PFSK-1 (cell line): Measurements from ENCODE around the gene ORAI1.

ENCODE experiments used
- POLR2AphosphoS5 ChIP-seq: IDR thresholded peaks from 2 replicates; pipeline ENCODE4 v1.6.1; 2012; ENCODE audit warnings: low read depth, mild to moderate bottlenecking, control low read depth, low read length, moderate library complexity
- SIN3A ChIP-seq: IDR thresholded peaks from 2 replicates; pipeline ENCODE4 v1.6.1; 2012; ENCODE audit warnings: mild to moderate bottlenecking, low read length, moderate library complexity, borderline replicate concordance; ENCODE audit not compliant: insufficient read depth
- TAF1 ChIP-seq: IDR thresholded peaks from 2 replicates; pipeline ENCODE4 v1.6.1; 2012; ENCODE audit warnings: low read length, control low read depth, borderline replicate concordance; ENCODE audit not compliant: insufficient read depth
- TF ChIP-seq, protein P1 (sequence below), 2 experiments: IDR thresholded peaks; 2 replicates each; pipeline versions ENCODE4 v1.6.1 to v1.8.0; 2011 to 2012; ENCODE audit warnings: low read depth in 2 of 2, low read length in 2 of 2, control low read depth in 1 of 2, inconsistent platforms in 1 of 2, mild to moderate bottlenecking in 1 of 2, moderate library complexity in 1 of 2; ENCODE audit not compliant: insufficient read depth in 1 of 2

- TF ChIP-seq TAF1: peak; percentile 76
- TF ChIP-seq, protein P1, sequence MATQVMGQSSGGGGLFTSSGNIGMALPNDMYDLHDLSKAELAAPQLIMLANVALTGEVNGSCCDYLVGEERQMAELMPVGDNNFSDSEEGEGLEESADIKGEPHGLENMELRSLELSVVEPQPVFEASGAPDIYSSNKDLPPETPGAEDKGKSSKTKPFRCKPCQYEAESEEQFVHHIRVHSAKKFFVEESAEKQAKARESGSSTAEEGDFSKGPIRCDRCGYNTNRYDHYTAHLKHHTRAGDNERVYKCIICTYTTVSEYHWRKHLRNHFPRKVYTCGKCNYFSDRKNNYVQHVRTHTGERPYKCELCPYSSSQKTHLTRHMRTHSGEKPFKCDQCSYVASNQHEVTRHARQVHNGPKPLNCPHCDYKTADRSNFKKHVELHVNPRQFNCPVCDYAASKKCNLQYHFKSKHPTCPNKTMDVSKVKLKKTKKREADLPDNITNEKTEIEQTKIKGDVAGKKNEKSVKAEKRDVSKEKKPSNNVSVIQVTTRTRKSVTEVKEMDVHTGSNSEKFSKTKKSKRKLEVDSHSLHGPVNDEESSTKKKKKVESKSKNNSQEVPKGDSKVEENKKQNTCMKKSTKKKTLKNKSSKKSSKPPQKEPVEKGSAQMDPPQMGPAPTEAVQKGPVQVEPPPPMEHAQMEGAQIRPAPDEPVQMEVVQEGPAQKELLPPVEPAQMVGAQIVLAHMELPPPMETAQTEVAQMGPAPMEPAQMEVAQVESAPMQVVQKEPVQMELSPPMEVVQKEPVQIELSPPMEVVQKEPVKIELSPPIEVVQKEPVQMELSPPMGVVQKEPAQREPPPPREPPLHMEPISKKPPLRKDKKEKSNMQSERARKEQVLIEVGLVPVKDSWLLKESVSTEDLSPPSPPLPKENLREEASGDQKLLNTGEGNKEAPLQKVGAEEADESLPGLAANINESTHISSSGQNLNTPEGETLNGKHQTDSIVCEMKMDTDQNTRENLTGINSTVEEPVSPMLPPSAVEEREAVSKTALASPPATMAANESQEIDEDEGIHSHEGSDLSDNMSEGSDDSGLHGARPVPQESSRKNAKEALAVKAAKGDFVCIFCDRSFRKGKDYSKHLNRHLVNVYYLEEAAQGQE (IDR thresholded peaks at IDR 0.05; ENCODE audit: insufficient read depth in 1 of 2, low read depth in 2 of 2, low read length in 2 of 2): no peak
- peak; percentile 76 for TF ChIP-seq POLR2AphosphoS5
- TF ChIP-seq SIN3A: 0 out of 2 replicates have a peak, but pooled peaks have one; percentile 51
Observed at GRCh38 chr12:121626087-121626852, at the start of gene ORAI1.
